Measurements from ENCODE around the gene TYMS. TPM values are rescaled to one million over a fixed set of nuclear protein-coding genes. Genes with fewer than 3 reads are reported as not detected.

The TYMS gene
- total and polyA plus RNA-seq, 10 of the 15 experiments (the other 5 are each of a cell fraction or from before 2014, with no cell fraction given) = 34.8 to 524 (median 219) TPM

DNA sequence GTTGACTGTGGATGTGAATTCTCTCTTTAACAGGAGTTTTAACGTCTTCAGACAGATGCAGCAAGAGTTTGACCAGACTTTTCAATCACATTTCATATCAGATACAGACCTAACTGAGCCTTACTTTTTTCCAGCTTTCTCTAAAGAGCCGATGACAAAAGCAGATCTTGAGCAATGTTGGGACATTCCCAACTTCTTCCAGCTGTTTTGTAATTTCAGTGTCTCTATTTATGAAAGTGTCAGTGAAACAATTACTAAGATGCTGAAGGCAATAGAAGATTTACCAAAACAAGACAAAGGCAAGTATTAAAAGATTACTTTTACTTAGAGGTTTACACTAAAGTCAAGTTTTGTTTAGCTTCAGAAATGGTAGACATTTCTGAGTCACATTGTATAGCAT lies 30.2 kb upstream of the TYMS start:
- 35% methylated on average over 2 of the region's 2 CpGs for WGBS (ENCODE audit: insufficient coverage, insufficient replicate concordance, low lambda C conversion rate, missing lambda C conversion rate)
- Histone ChIP-seq H3K9me3 (replicated peaks; ENCODE audit: control insufficient read depth, insufficient read depth, low read length) (no peaks in the 10 kb centered on the region), H3K27ac (ENCODE audit: control insufficient read depth, insufficient read depth) (no peak overlapping the region), H3K36me3 (ENCODE audit: control insufficient read depth in 2 of 2, insufficient read depth in 2 of 2, low read length in 1 of 2) (no peaks in the 10 kb centered on the region), H2AFZ (ENCODE audit: control insufficient read depth, low read depth, low read length) (no peak overlapping the region), H4K20me1 (ENCODE audit: control insufficient read depth, insufficient read depth) (no peaks in the 10 kb centered on the region), H3K4me3 (no peak overlapping the region), H3K4me1 (ENCODE audit: control insufficient read depth, insufficient read depth, low read length) (no peaks in the 10 kb centered on the region), H3K79me2 (ENCODE audit: control insufficient read depth, insufficient read depth, low read length) (no peaks in the 10 kb centered on the region), H3K27me3 (replicated peaks in 1 of 2; ENCODE audit: control insufficient read depth in 2 of 2, insufficient read depth in 2 of 2, low read length in 1 of 2) (no peaks in the 10 kb centered on the region; a peak in 1 of 4 replicates), H3K9ac (ENCODE audit: control insufficient read depth, insufficient read depth, low read length) (no peak overlapping the region), H3K4me2 (ENCODE audit: control insufficient read depth, insufficient read depth) (no peak overlapping the region)
- ChIA-PET SMC1A (ENCODE audit: uncharacterized antibody, unreplicated experiment) (interaction anchor here (1.0 to 12.3 kb wide), 4 partner anchors 31 to 213 kb away, joined by 3 to 188 read pairs (median 16); no protein-coding TSS in a partner anchor), POLR2A (no interaction called here), CTCF (interaction anchor here (0.8 to 10.5 kb wide), 9 partner anchors 11 to 214 kb away, joined by 3 to 251 read pairs (median 3); no protein-coding TSS in a partner anchor), RAD21 (ENCODE audit: unreplicated experiment) (interaction anchor here (0.6 to 10.9 kb wide), 3 partner anchors 101 to 205 kb away, joined by 3 to 168 read pairs (median 3); no protein-coding TSS in a partner anchor)
- intact Hi-C loops (cut with micrococcal nuclease; ENCODE audit: unreplicated experiment) = loop anchor here (10.0 kb wide), 1 partner anchor 88 kb away; the partner anchor contains the start of gene ENOSF1
- TF ChIP-seq, protein P1, sequence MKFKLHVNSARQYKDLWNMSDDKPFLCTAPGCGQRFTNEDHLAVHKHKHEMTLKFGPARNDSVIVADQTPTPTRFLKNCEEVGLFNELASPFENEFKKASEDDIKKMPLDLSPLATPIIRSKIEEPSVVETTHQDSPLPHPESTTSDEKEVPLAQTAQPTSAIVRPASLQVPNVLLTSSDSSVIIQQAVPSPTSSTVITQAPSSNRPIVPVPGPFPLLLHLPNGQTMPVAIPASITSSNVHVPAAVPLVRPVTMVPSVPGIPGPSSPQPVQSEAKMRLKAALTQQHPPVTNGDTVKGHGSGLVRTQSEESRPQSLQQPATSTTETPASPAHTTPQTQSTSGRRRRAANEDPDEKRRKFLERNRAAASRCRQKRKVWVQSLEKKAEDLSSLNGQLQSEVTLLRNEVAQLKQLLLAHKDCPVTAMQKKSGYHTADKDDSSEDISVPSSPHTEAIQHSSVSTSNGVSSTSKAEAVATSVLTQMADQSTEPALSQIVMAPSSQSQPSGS (IDR thresholded peaks at IDR 0.05; ENCODE audit: low read length) = no peak
- TF ChIP-seq, protein P2, sequence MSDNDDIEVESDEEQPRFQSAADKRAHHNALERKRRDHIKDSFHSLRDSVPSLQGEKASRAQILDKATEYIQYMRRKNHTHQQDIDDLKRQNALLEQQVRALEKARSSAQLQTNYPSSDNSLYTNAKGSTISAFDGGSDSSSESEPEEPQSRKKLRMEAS (IDR thresholded peaks at IDR 0.05; ENCODE audit: low read depth, low read length) = no peak
- no peak for TF ChIP-seq MEF2A (IDR thresholded peaks at IDR 0.05; ENCODE audit: insufficient read depth, low read depth, low read length)
- TF ChIP-seq CREB1 (IDR thresholded peaks at IDR 0.05; ENCODE audit: low read depth) = no peak
- TF ChIP-seq HDAC2 (IDR thresholded peaks at IDR 0.05) = no peak
- TF ChIP-seq SIX5 (IDR thresholded peaks at IDR 0.05; ENCODE audit: low read depth, low read length, severe bottlenecking) = no peak
- TF ChIP-seq MYB (IDR thresholded peaks at IDR 0.05; ENCODE audit: borderline replicate concordance, low read depth, low read length) = no peak
- ATAC-seq (no peak), DNase-seq (ENCODE audit: low read depth, low spot score) (no peak), FAIRE-seq (no peak)
- no TSS peak for BruUV-seq (replicated peaks)
- in situ Hi-C loops (cut with MboI) = no loop called here

Measured in GM12878 (cell line).